Measurements from ENCODE around the gene AGO3.

AGO3 gene

DNA sequence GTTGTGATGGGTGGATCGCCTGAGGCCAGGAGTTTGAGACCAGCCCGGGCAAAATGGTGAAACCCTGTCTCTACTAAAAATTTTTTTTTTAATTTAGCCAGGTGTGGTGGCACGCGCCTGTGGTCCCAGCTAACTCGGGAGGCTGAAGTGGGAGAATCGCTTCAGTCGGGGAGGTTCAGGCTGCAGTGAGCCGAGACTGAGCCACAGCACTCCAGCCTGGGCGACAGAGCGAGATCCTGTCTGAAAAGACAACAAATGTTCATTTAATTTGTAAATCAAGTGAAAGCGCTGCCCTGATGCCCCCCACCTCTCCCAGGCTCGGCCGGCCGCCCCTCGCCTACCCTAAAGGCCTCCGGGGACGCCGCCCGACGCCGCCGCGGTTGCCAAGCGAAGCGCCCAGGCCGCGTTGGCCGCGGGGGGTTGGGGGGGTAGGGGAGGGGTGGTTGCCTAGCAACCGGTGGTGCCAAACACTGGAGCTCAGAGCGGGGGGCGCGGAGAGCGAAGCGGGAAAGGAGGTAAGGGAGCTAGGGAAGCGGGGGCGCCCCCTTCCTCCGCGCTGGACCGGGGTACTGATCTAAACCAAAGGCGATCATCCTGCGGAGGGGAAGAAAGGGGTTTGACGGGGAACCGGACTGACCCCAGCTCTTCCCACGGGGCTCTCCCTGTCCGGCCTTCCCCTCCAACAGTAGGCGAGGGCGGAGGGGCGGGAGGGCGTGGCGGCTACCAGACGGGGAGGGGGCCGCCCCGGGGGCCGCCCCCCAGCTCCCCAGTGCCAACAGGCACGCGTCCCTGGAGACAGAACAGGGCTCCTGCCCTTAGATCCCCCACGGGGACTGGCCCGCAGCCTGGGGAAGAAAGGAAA, 153.0 kb downstream of the AGO3 start, which contains the start of gene TEKT2:
TEKT2 (plus strand) TSS at position 460 of the 862 bp plus-strand sequence. CDS start 828 bp downstream, outside the sequence.
- DNase-seq: no peak

GRCh38 chr1:36084497-36085115, 153.7 kb downstream of the AGO3 start:
- no peak for DNase-seq

DNA sequence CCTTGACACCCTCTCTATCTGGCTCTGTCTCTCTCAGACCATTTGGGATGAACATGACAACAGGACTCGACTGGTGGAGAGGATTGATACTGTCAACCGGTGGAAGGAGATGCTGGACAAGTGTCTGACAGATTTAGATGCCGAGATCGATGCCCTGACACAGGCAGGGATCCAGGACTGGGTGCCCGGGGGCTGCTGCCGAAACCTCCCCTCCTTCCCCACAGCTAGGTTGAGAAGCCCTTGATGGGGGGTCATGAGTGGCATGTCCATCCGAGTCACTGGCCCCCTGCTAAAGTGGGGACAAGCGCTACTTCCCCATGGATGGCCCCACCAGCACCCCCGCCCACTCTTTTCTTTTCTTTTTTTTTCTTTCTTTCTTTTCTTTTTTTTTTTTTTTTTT, 154.2 kb downstream of the AGO3 start:
- no peak for DNase-seq

GRCh38 chr1:36085686-36086526, 155.0 kb downstream of the AGO3 start:
- DNase-seq: no peak

DNA sequence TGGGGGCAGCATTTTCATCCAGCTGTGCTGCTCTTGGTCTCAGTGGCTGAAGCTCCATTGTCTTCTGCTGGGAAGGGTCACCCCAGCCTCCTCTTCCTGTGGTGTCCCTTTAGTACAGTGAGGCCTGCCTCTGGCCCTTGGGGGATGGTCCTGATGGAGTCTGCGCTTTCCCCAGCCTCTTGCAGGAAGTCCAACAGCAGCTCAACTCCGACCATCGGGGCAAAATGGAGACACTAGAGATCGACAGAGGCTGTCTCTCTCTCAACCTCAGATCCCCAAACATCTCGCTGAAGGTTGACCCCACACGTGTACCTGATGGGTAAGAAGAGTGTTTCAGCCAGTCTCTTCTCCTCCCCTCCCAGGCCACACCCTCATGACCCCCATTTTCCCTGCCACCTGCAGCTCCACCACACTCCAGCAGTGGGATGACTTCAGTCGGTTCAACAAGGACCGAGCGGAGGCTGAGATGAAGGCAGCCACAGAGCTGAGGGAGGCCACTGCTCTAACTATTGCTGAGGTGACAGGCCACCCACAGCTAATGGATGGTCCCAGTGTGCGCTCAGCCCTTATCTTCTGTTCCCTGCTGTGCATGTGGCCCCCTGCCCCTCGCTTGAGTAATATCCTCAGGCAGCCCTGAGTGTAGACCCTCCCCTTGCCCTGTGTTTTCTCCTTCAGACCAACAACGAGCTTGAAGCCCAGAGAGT, 155.8 kb downstream of the AGO3 start:
- DNase-seq: no peak

DNA sequence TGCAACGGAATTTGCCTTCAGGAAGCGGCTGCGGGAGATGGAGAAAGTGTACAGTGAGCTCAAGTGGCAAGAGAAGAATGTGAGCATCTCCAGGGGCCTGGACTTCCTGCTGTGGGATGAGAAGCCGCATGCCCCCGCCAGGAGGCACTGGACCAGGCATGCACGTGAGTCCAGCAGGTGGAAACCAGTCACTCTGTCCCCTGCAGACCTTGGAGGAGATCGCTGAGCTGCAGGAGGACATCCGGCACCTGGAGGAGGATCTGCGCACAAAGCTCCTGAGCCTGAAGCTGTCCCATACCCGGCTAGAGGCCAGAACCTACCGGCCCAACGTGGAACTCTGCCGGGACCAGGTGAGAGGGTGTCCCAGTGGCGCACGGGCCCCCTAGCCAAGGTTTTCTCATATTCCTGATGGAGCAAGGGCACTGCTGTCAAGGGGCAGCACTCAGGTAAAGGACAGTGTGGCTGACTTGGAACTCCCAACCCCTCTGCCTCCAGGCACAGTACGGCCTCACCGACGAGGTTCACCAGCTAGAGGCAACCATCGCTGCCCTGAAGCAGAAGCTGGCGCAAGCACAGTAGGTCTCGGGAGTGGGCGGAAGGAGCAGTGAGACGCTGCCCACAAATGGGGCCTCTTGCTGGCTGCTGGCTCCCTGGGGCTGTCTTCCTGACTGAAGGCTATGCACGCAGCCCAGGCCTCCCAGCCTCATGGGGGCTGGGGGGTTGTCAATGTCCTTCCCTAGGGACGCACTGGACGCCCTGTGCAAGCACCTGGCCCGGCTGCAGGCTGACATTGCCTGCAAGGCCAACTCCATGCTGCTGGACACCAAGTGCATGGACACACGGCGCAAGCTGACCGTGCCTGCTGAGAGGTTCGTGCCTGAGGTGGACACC, 156.6 kb downstream of the AGO3 start:
- no peak for DNase-seq

DNA sequence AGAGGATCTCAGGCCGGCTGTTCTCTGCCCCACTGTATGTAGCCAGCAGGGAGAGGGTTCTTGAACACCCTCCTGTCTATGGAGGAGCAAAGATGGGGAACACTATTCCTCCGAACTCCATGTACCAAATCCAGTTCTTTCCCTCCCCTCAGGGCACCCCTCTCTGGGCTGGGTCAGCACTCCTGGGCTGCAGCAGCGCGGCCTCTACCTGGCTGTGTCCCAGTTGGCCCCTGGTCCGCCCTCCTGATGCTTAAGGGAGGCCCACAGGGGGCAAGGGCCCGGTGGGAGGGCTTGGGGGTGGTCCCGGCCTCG, 157.3 kb downstream of the AGO3 start:
- no peak for DNase-seq

DNA sequence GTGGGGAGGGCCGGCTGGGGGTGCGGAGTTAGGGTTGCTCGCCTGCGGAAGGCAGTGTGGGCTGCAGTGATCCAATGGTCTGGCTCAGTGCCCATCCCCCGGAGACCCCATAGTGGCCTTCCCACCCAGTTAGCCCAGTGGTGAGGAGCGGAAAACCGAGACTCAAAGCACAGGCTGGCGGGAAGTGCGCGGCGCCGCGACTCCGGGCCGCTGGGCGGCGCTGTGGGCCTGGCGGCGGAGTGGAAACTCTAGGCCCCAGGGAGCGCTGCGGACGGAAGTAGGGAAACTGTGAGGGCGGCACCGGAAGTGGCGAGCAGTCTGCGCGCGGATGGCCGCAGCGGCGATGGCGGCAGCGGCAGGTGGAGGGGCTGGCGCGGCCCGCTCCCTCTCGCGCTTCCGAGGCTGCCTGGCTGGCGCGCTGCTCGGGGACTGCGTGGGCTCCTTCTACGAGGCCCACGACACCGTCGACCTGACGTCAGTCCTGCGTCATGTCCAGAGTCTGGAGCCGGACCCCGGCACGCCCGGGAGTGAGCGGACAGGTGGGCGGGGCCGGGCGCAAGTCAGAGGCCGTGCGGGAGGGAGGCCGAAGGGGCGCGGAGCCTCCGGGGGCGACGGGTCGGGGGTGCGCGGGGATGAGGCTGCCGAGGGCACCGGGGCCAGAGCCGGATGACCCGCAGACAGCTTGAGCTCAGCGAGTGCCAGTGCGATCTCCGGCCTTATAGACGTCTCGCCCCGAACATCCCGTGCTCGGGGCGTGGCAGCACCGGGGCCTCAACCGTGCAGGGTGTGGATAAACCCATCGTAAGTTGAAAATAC, 157.9 kb downstream of the AGO3 start, which contains the start of gene ADPRS:
ADPRS (plus strand) TSS at position 316 of the 816 bp plus-strand sequence; CDS start at position 329, 13 bp downstream.
- DNase-seq: peak; percentile 87

GRCh38 chr1:36089393-36090121, 158.7 kb downstream of the AGO3 start:
- DNase-seq: no peak

DNA sequence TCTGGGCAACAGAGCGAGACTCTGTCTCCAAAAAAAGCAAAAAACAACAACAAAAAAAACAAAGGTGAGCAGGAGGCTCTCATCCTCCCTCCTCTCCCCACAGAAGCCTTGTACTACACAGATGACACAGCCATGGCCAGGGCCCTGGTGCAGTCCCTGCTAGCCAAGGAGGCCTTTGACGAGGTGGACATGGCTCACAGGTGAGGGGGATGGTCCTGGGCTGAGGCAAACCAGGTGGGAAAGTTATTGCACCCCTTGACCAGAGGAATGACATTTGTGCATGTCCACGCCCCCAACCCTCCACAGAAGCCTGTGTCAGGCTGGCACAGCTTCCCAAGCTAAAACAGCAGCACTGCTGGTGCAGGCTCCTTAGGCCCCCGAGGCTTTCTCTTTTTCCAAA, 160.2 kb downstream of the AGO3 start:
- DNase-seq: no peak

DNA sequence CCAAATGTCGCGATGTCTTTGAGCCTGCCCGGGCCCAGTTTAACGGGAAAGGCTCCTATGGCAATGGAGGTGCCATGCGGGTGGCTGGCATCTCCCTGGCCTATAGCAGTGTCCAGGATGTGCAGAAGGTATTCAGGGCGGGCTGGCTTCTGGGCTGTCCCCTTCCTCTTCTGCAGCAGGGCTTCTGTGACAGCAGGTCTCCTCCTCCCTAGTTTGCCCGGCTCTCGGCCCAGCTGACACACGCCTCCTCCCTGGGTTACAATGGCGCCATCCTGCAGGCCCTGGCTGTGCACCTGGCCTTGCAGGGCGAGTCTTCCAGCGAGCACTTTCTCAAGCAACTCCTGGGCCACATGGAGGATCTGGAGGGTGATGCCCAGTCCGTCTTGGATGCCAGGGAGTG, 160.8 kb downstream of the AGO3 start:
- DNase-seq: no peak

DNA sequence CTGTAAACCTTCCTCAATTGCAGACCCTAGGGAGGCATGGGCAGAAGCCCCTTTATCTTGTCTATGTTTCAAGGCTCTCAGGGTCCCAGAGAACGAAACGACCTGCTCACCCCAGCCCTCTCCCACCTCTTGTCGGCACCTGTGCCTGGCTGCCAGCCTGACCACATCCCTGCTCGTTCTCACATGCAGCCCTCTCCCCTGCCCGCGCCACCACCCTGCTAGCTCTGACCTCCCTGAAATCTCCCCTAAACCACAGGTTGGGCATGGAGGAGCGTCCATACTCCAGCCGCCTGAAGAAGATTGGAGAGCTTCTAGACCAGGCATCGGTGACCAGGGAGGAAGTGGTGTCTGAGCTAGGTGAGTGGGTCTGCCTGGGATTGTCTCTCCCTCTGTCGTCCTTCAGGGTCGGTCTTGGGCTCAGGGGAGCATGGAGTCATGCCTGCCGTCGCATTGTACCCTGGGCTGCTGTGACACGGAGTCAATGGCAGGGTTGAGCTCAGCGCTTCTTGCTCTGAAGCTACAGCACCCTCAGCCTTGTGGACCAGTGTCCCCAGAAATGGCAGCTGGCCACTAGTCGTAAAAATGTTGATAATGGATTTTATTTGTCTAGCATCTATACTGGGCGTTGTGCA, 161.4 kb downstream of the AGO3 start:
- DNase-seq: no peak

DNA sequence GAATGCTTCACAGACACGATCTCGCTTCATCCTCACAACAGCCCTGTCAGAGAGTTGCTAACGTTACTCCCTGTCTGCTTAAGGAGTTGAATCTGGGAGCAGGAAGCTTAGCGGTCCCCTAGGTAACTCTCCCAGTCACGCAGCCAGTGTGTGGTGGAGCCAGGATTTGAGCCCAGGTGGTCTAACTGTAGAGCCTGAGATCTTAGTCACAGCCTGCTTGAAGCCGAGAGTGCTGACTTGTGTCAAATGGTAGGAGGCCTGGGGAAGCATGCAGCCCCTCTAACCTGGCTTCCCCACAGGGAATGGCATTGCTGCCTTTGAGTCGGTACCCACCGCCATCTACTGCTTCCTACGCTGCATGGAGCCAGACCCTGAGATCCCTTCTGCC, 161.9 kb downstream of the AGO3 start:
- DNase-seq: no peak

GRCh38 chr1:36093226-36093625, 162.3 kb downstream of the AGO3 start:
- no peak for DNase-seq

GRCh38 chr1:36093929-36094328, 163.0 kb downstream of the AGO3 start:
- DNase-seq: no peak

DNA sequence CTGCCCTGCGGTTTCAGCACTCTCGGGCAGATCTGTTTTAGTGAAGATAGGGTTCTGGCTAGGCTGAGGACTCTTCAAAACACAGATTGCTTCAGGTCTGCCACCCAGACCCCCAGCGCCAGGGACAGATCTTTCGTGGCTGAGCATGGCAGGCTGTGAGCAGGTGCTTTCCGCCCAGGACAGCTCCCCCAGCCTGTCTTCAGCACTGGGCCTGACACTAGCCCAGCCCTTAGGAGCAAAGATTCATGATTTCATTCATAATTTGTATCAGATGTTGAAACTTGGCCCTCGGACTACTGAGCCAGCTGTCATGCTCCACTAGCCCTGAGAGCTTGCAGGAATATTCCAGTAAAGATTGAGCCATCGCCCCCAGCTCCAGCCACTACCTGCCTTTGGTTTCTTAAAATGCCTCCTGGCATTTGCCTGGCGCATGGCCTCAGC, 163.7 kb downstream of the AGO3 start:
- DNase-seq: no peak

DNA sequence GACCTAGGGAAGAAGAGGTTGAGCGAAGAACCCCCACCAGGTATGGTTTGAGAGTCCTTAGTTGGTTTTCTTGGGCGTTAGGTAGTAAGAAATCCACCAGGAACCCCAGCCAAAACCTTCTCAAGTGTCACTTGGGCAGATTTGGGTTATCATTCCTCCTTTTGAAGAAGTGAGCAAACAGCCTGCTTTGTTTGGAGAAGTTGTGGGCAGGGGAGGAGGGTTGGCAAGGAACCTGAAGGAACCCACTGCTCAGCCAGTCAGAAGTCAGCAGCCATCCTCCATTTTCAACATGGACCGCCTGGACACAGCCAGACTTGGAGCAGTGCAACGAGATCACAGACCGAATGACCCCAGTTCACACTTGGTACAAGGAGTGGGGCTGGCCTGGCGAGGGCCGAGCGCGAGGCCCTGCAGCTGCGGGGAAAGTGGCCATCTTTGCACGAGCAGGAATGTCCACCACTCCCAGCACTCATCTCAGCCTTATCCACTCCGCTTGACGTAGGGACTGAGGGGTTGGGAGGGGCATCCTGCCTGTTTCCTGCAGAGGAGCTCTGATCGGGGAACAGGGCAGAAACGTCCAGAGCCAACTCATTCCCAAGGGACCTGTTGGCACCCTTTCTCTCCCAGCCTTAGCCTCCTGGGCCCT, 165.0 kb downstream of the AGO3 start:
- DNase-seq: no peak

GRCh38 chr1:36096500-36097432, 165.9 kb downstream of the AGO3 start:
- DNase-seq: no peak
